Measurements from ENCODE around the gene PPIP5K2.

GRCh38 chr5:103224894-103225246 lies 104.8 kb downstream of the PPIP5K2 start:
- TF ChIP-seq CTCF (conservative IDR thresholded peaks at IDR 0.05 in 1 of 2, IDR thresholded peaks at IDR 0.05 in 1 of 2; ENCODE audit: extremely low read depth in 1 of 2, insufficient read depth in 1 of 2, low read depth in 1 of 2, low read length in 2 of 2) (no peak), EZH2 (IDR thresholded peaks at IDR 0.05; ENCODE audit: borderline replicate concordance, low read length) (no peak)

All from mammary epithelial cell (primary cell).